Spinal cord (tissue), 10 donors: Measurements from ENCODE around the gene TBC1D17. TPM values are rescaled to one million over a fixed set of nuclear protein-coding genes. Genes with fewer than 3 reads are reported as not detected.

Source experiments
- DNase-seq, 6 donors: peaks; one replicate each; pipeline versions ENCODE4 v3.0.0 to v3.0.0-alpha.2; 2013 to 2015; ENCODE audit warnings: low spot score in 6 of 6, low read depth in 4 of 6
- H3K27ac ChIP-seq: one replicate; pipeline ENCODE4 v1.5.1; 2013; ENCODE audit warnings: low read depth, low read length, control low read depth
- H3K27me3 ChIP-seq: one replicate; pipeline ENCODE4 v1.6.1; 2013; ENCODE audit warnings: low read length; ENCODE audit not compliant: control insufficient read depth, insufficient read depth
- H3K36me3 ChIP-seq: one replicate; pipeline ENCODE4 v1.6.1; 2013; ENCODE audit warnings: low read length; ENCODE audit not compliant: control insufficient read depth, insufficient read depth
- H3K4me1 ChIP-seq: one replicate; pipeline ENCODE4 v1.6.1; 2013; ENCODE audit warnings: low read length; ENCODE audit not compliant: control insufficient read depth, insufficient read depth
- H3K4me3 ChIP-seq: one replicate; pipeline ENCODE4 v1.5.1; 2013; ENCODE audit warnings: low read depth, low read length, control low read depth
- H3K9me3 ChIP-seq: one replicate; pipeline ENCODE4 v1.6.1; 2013; ENCODE audit warnings: low read length; ENCODE audit not compliant: control insufficient read depth, insufficient read depth
- WGBS: methylation state at CpG from one replicate; pipeline ENCODE4 v1.1.5; 2013; ENCODE audit warnings: missing lambda C conversion rate; ENCODE audit not compliant: insufficient coverage; 5-methylcytosine and 5-hydroxymethylcytosine counted together
- polyA plus RNA-seq, 2 donors: library from polyadenylated mRNA; unstranded; fragments of 120-200 nt; gene quantifications; one replicate each; pipeline ENCODE4 v1.2.1, GENCODE V29; 2013; ENCODE audit not compliant: insufficient read length in 2 of 2
- total RNA-seq, 2 donors: library from RNA; depleted of rRNA in 1 of 2; stranded (reverse); fragments of 120-200 nt in 1 of 2; fragments of >200 nt in 1 of 2; gene quantifications; one replicate each; pipeline versions ENCODE4 v1.2.3 to v1.2.4, GENCODE V29; 2013 to 2014
- donor health status: healthy.

The TBC1D17 gene
- total and polyA plus RNA-seq, 4 donors: 9.6 to 78.6 (median 40.5) TPM

DNA sequence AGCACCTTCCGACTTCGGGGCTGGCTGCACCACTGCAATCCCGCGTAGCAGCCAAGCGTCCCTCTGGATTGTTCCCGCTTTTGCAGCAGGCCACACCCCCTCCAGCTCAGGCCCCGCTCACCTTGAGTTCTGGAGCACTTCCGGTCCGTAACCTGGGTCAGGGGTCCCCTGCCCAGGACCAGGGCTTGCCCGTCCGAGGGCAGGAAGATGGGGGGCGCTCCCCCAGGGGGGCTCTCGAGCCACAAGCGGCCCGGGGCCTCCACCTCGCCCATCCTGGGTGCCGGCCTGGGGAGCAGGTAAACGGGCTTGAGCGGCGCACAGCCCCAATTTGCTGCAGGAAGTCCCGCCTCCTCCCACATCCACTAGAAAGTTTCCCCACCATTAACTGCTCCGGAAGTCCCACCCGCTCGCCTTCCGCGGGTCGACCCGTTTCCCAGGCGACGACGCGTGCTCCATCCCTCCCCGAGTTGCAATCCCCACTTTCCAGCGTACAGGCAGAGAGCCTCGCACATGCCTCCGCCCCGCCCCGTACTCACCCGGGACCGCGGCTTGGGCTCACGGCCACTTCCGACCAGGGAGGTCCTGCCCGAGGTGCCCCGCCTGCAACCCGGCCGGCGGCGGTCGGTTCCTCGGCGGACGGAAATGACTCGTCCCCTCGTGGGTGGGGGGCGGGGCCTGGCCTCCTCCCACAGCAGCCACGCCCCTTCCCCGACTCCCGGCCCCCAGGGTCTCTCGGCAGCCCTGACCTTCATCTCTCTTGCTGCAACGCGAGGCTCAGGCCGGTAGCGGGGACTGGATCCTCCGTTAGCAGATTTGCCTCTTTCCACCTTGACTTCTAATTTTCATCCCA, 10.3 kb upstream of the TBC1D17 start, which contains the start of gene PNKP:
PNKP (minus strand) TSS at position 644 of the 850 bp plus-strand sequence; CDS start at position 272, 372 bp downstream.
- Histone ChIP-seq H3K27me3 (no peaks in the 10 kb centered on the region), H3K9me3 (no peaks in the 10 kb centered on the region), H3K4me1 (peaks cover 66% of the 10 kb centered on the region), H3K4me3 (peak within 1 kb of the TSS; percentile 96), H3K27ac (peak within 1 kb of the TSS; percentile 100), H3K36me3 (peaks cover 53% of the 10 kb centered on the region)
- peak; percentile 83 to 98 (median 91) for DNase-seq
- WGBS: under 1% methylated on average over 65 of the region's 65 CpGs

DNA sequence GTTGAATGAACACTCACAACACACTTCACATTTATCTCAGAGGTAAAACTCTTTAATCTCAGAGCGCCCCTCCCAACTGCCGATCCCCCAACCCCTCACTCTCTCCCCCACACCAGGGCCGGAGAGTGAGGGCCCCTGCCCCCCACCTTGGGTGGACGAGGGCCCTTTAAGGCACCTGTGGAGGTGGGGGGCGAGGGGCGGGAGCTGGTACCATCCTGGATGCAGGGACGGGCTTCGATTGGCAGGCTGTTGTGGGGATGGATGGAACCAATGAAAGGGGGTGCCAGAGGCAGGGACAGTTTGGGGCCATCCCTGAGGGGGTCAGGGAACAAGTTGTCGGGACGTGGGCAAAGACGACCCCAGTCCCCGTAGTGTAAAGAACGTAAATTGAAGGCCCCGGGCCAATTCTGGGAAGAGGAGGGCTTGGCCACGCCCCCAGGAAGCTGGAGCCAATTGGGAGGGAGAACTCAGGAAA, 8.5 kb upstream of the TBC1D17 start:
- H3K9me3 ChIP-seq: no peaks in the 10 kb centered on the region
- no peak for DNase-seq
- peaks cover 53% of the 10 kb centered on the region for H3K36me3 ChIP-seq
- peak overlapping the region; percentile 63 for H3K4me3 ChIP-seq
- peak overlapping the region; percentile 100 for H3K27ac ChIP-seq
- H3K4me1 ChIP-seq: peaks cover 59% of the 10 kb centered on the region
- 1% methylated on average over 11 of the region's 15 CpGs for WGBS
- H3K27me3 ChIP-seq: no peaks in the 10 kb centered on the region

GRCh38 chr19:49869484-49870308, 7.8 kb upstream of the TBC1D17 start:
- 1% methylated on average over 66 of the region's 67 CpGs for WGBS
- Histone ChIP-seq H3K4me1 (peaks cover 59% of the 10 kb centered on the region), H3K36me3 (peaks cover 53% of the 10 kb centered on the region), H3K4me3 (peak overlapping the region; percentile 63), H3K27me3 (no peaks in the 10 kb centered on the region), H3K9me3 (no peaks in the 10 kb centered on the region), H3K27ac (peak overlapping the region; percentile 100)
- DNase-seq: peak; percentile 97 to 100 (median 99)

DNA sequence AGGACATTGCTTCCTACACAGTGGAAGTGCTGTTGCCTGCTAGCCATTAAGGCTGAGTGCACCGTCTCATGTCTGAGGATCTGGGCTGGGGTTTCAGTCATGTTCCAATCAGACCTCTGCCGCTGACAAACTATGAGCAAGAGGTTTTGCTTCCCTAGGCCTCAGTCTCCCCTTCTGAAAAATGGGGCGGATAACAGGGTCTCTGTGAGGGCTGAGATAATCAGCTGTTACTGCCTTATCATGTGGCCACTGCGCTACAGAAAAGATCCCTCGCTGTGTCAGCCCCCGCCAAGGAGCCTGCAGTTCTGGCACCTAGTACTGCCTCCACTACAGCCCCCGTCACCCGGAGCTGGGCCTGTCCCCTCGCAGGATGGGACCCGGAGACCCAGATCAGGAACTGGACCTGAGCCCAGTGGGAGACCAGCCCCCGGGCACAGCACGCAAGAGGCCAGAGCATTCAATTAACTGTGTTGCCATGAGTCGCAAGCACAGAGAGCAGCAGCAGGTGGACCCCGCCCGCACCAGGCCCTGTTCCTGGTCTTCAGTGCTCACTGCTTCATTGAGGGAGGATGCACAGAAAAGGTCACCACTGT, 7.1 kb upstream of the TBC1D17 start:
- 80% methylated on average over 15 of the region's 15 CpGs for WGBS
- H3K27me3 ChIP-seq: no peaks in the 10 kb centered on the region
- peaks cover 54% of the 10 kb centered on the region for H3K36me3 ChIP-seq
- peak overlapping the region; percentile 63 for H3K4me3 ChIP-seq
- H3K9me3 ChIP-seq: no peaks in the 10 kb centered on the region
- DNase-seq: no peak
- peak overlapping the region; percentile 100 for H3K27ac ChIP-seq
- H3K4me1 ChIP-seq: peaks cover 58% of the 10 kb centered on the region

GRCh38 chr19:49871349-49871985, 6.0 kb upstream of the TBC1D17 start:
- no peak for DNase-seq
- H3K27ac ChIP-seq: no peak overlapping the region

DNA sequence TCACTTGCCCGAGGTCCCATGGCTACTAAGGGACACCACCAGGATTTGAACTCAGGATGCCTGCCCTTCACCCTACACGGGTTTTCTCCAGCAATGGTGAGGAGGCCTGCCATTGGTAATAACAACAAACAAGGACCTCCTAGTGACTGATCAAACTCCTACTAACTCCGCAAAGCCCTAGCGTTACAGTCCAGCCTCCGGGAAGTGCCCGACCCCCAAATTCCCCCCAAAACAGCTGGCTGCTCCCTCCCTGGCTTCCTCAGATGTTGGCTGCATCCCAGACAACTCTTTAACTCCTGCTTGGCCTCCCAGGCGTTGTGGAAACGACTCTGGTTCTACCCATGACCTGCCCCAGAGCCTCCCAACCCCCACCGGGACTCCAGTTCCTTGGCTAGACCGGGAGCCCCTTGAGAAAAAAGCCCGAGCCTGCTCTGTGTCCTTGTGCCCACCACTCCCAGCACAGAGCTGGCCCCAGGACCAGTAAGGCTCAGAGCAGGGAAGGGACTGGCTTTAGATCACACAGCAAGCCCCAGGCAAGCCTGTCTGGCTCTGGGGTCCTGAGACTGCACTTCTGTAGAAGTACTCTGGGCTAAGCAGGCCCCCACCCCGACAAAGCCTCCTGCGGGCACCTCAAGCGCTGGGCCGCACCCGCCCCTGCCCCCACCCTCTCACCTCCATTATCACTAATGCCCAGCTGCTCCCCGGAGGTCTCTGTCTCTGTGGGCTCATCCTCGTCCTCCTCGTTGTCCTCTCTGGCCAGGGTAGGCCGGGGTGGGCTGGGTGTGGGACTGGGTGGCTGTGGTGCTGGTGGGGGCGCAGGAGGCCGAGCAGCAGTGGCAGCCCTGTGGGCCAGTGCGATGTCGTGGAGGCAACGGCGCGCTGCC, 5.0 kb upstream of the TBC1D17 start:
- H3K4me1 ChIP-seq: peaks cover 47% of the 10 kb centered on the region
- no peak for DNase-seq
- H3K9me3 ChIP-seq: no peaks in the 10 kb centered on the region
- no peak overlapping the region for H3K4me3 ChIP-seq
- peaks cover 50% of the 10 kb centered on the region for H3K36me3 ChIP-seq
- 91% methylated on average over 20 of the region's 27 CpGs for WGBS
- no peak overlapping the region for H3K27ac ChIP-seq
- no peaks in the 10 kb centered on the region for H3K27me3 ChIP-seq

More at GRCh38 chr19:49871349-49871985, 6.0 kb upstream of the TBC1D17 start:
- peaks cover 50% of the 10 kb centered on the region for H3K36me3 ChIP-seq
- peaks cover 54% of the 10 kb centered on the region for H3K4me1 ChIP-seq
- H3K27me3 ChIP-seq: no peaks in the 10 kb centered on the region
- H3K9me3 ChIP-seq: no peaks in the 10 kb centered on the region
- WGBS: 81% methylated on average over 11 of the region's 17 CpGs
- H3K4me3 ChIP-seq: no peak overlapping the region

DNA sequence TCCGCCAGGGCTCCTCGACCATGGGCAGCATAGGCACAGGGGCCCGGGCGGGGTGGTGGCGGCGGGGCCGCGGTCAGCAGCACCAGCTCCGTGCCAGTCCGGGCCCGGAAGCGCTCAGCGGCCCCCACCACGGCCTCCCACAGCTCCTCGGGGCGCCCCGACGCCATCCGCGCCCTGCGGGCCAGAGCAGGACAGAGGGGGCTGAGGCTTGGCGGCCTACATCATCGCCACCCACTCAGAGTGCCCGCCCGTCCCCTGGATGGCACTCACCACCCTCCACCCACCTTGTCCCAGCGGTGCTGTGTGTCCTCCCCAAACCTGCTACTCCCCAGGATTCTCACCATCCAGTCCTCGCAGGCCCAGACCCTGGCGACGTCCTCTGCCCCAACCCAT, 4.4 kb upstream of the TBC1D17 start:
- peaks cover 50% of the 10 kb centered on the region for H3K36me3 ChIP-seq
- H3K4me3 ChIP-seq: no peak overlapping the region
- DNase-seq: no peak
- H3K9me3 ChIP-seq: no peaks in the 10 kb centered on the region
- no peaks in the 10 kb centered on the region for H3K27me3 ChIP-seq
- peaks cover 43% of the 10 kb centered on the region for H3K4me1 ChIP-seq
- 91% methylated on average over 25 of the region's 29 CpGs for WGBS
- no peak overlapping the region for H3K27ac ChIP-seq

DNA sequence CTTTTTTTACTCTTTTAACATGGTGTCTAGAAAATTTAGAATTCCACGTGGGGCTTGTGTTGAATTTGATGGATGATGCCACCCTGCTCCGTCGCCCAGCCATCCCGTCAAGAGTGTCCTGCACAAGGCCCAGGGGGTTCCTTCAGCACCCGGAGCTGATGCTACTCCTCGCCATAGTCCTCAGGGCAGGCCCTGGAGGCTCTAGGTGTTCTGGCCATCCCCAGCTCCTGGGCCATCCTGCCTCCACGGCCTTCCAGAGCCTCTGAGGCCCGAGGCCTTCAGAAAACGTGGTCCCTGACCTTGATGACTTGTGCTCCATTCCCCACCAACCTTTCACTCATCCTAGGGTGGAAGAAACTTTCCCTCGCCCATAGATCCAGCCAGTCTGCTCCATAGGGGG, 3.7 kb upstream of the TBC1D17 start:
- Histone ChIP-seq H3K36me3 (peaks cover 53% of the 10 kb centered on the region), H3K27ac (no peak overlapping the region), H3K4me3 (no peak overlapping the region), H3K27me3 (no peaks in the 10 kb centered on the region), H3K9me3 (no peaks in the 10 kb centered on the region), H3K4me1 (peaks cover 43% of the 10 kb centered on the region)
- WGBS: 95% methylated on average over 8 of the region's 10 CpGs
- no peak for DNase-seq
